HT1080 (cell line): ENCODE measurements around the gene FUT1. TPM values are rescaled to one million over a fixed set of nuclear protein-coding genes. Genes with fewer than 3 reads are reported as not detected.
"Not testable (repeated sequence)": the region's sequence is repeated elsewhere in the genome, so short reads cannot be mapped to it uniquely, and the experiment has no call there.

Experiments used
- DNase-seq: peaks from one replicate; pipeline ENCODE4 v3.0.0-alpha.2; 2015; ENCODE audit warnings: low read depth
- total RNA-seq: library from RNA; depleted of rRNA; stranded (reverse); fragments of >200 nt; shearing (Covaris generic); gene quantifications from 2 replicates; pipeline ENCODE4 v1.2.3, GENCODE V29; 2014

FUT1 gene
- total RNA-seq, 1 experiment from 2014 or later: not detected

GRCh38 chr19:48768994-48769713 is 16.7 kb upstream of the FUT1 start:
- no peak for DNase-seq

- DNase-seq: not testable (repeated sequence)
Measured at GRCh38 chr19:48768171-48768753, 15.8 kb upstream of the FUT1 start.

- DNase-seq: not testable (repeated sequence)
Measured at GRCh38 chr19:48765816-48766215, 13.4 kb upstream of the FUT1 start.

- peak; percentile 72 for DNase-seq
Measured at GRCh38 chr19:48760504-48761205, 8.2 kb upstream of the FUT1 start.

- DNase-seq: no peak
Measured at GRCh38 chr19:48757741-48758144, 5.3 kb upstream of the FUT1 start.

GRCh38 chr19:48757089-48757675 is 4.7 kb upstream of the FUT1 start:
- no peak for DNase-seq

GRCh38 chr19:48756686-48757085 is 4.2 kb upstream of the FUT1 start:
- DNase-seq: no peak

GRCh38 chr19:48756212-48756611 is 3.8 kb upstream of the FUT1 start:
- DNase-seq: no peak

GRCh38 chr19:48755787-48756186 is 3.3 kb upstream of the FUT1 start:
- DNase-seq: no peak

- DNase-seq: no peak
Measured at GRCh38 chr19:48755084-48755641, 2.7 kb upstream of the FUT1 start, which contains the start of gene FGF21. FGF21 (plus strand) TSS chr19:48755524; CDS start chr19:48756237, 713 bp downstream.

GRCh38 chr19:48751845-48752495 is 471 bp downstream of the FUT1 start:
- no peak for DNase-seq

GRCh38 chr19:48750771-48751504 is 1.5 kb downstream of the FUT1 start:
- DNase-seq: no peak

GRCh38 chr19:48750351-48750750 is 2.1 kb downstream of the FUT1 start:
- DNase-seq: no peak

- no peak for DNase-seq
Measured at GRCh38 chr19:48749571-48750198, 2.8 kb downstream of the FUT1 start.

GRCh38 chr19:48746738-48747575 is 5.5 kb downstream of the FUT1 start, which contains the start of gene IZUMO1:
IZUMO1 (minus strand) TSS chr19:48746909; CDS start chr19:48745859, 1,050 bp downstream.
- peak; percentile 44 for DNase-seq

- no peak for DNase-seq
Measured at GRCh38 chr19:48746110-48746509, 6.3 kb downstream of the FUT1 start.

- DNase-seq: peak; percentile 46
Measured at GRCh38 chr19:48745208-48745995, 7.0 kb downstream of the FUT1 start.

- DNase-seq: no peak
Measured at GRCh38 chr19:48742096-48742495, 10.3 kb downstream of the FUT1 start.
